ENCODE data around the gene LSM8.
"Not testable (repeated sequence)": the region's sequence is repeated elsewhere in the genome, so short reads cannot be mapped to it uniquely, and the experiment has no call there.

LSM8 gene

GRCh38 chr7:118214051-118214832 lies 30.3 kb downstream of the LSM8 start:
- DNase-seq, result peak; percentile 69

- no peak for DNase-seq
Observed at GRCh38 chr7:118214833-118215182, 30.8 kb downstream of the LSM8 start.

- no peak for DNase-seq
Observed at GRCh38 chr7:118217210-118217619, 33.3 kb downstream of the LSM8 start.

GRCh38 chr7:118218413-118219156 lies 34.6 kb downstream of the LSM8 start:
- DNase-seq, result no peak

GRCh38 chr7:118219157-118219512 lies 35.2 kb downstream of the LSM8 start:
- DNase-seq, result no peak

GRCh38 chr7:118220583-118220982 lies 36.6 kb downstream of the LSM8 start:
- no peak for DNase-seq

GRCh38 chr7:118222591-118222990 lies 38.6 kb downstream of the LSM8 start:
- no peak for DNase-seq

GRCh38 chr7:118224521-118224920 lies 40.6 kb downstream of the LSM8 start, which contains the start of gene ANKRD7:
Gene ANKRD7, plus strand, starts transcription at chr7:118224704. Its CDS starts 127 bp downstream, at chr7:118224831.
- DNase-seq, result no peak

GRCh38 chr7:118232837-118233236 lies 48.9 kb downstream of the LSM8 start:
- DNase-seq, result no peak

- no peak for DNase-seq
Observed at GRCh38 chr7:118233799-118234198, 49.8 kb downstream of the LSM8 start.

GRCh38 chr7:118239014-118239413 lies 55.0 kb downstream of the LSM8 start:
- DNase-seq, result no peak

GRCh38 chr7:118240320-118240719 lies 56.4 kb downstream of the LSM8 start:
- DNase-seq, result not testable (repeated sequence)
